Vagina (tissue), 2 donors: Measurements from ENCODE around the gene SNAP47. TPM values are rescaled to one million over a fixed set of nuclear protein-coding genes. Genes with fewer than 3 reads are reported as not detected.

Source experiments
- DNase-seq, 2 donors: peaks; one replicate each; pipeline ENCODE4 v3.0.0-alpha.2; 2017; ENCODE audit errors: extremely low spot score in 2 of 2
- H3K27ac ChIP-seq: fragments of 200-600 bp; sonication (generic); one replicate; pipeline ENCODE4 v1.5.1; 2019
- H3K27me3 ChIP-seq: fragments of 200-600 bp; sonication (generic); one replicate; pipeline ENCODE4 v1.5.1; 2019
- H3K36me3 ChIP-seq, 2 donors: fragments of 200-600 bp; sonication (generic); one replicate each; pipeline ENCODE4 v1.5.1; 2017 to 2019
- H3K4me1 ChIP-seq: fragments of 200-600 bp; sonication (generic); one replicate; pipeline ENCODE4 v1.5.1; 2019
- H3K4me3 ChIP-seq, 2 donors: fragments of 200-600 bp; sonication (generic); 1 replicate in 1 of 2; 2 replicates in 1 of 2; pipeline ENCODE4 v1.5.1; 2016 to 2019
- H3K9me3 ChIP-seq: fragments of 200-600 bp; sonication (generic); one replicate; pipeline ENCODE4 v1.5.1; 2019
- CTCF ChIP-seq, 3 experiments: fragments of 450-650 bp in 2 of 3; fragments of 200-600 bp in 1 of 3; sonication (generic) in 1 of 3; IDR thresholded peaks; one replicate each; pipeline ENCODE4 v1.5.1; 2017 to 2019; ENCODE audit warnings: antibody characterized with exemption in 3 of 3, mild to moderate bottlenecking in 2 of 3, moderate library complexity in 2 of 3
- POLR2A ChIP-seq, 2 donors: fragments of 450-650 bp; IDR thresholded peaks; one replicate each; pipeline ENCODE4 v1.6.1; 2017; ENCODE audit warnings: antibody characterized with exemption in 2 of 2, mild to moderate bottlenecking in 2 of 2, moderate library complexity in 2 of 2
- POLR2AphosphoS5 ChIP-seq, 2 donors: sonication (generic); formaldehyde crosslinking; IDR thresholded peaks; one replicate each; pipeline ENCODE4 v1.9.0; 2017; ENCODE audit warnings: antibody characterized with exemption in 2 of 2, mild to moderate bottlenecking in 2 of 2, low read depth in 1 of 2; ENCODE audit not compliant: insufficient read depth in 1 of 2
- intact Hi-C: fragments of 100-400 bp; cut with DNase I; formaldehyde crosslinking; loops from one replicate; pipeline ENCODE4 v1.15.1; 2023
- total RNA-seq: library from RNA; depleted of rRNA; stranded (reverse); fragments of >200 nt; gene quantifications from one replicate; pipeline ENCODE4 v1.2.3, GENCODE V29; 2016

SNAP47 gene
- total RNA-seq, 1 donor from 2014 or later = 28.7 TPM

DNA sequence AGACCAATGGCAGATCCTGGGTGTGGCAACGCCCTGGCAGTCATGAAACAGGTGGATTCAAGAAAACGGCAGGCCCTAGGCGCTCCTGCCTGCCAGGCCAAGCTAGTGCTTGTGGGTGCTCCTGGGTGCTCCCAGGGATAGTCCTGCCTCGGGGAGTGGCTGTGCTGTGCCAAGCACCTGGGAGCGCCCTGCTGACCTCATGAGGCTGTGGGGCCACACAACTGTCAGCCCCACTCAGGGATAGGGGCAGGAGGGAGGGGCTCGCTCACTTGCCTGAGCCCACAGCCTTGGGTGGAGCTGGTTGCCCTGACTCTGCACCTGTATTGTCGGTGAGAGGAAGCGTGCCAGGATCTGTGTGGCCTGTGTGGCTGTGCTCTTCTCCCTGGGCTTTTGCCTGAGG is 9.4 kb downstream of the SNAP47 start:
- intact Hi-C loops = no loop called here
- no peak for DNase-seq
- TF ChIP-seq CTCF (IDR thresholded peaks at IDR 0.05) = no peak
- no peak for TF ChIP-seq POLR2AphosphoS5 (IDR thresholded peaks at IDR 0.05; ENCODE audit: insufficient read depth in 1 of 2, low read depth in 1 of 2)
- TF ChIP-seq POLR2A (IDR thresholded peaks at IDR 0.05) = no peak
- Histone ChIP-seq H3K4me3 (no peak overlapping the region), H3K27ac (no peak overlapping the region), H3K27me3 (no peaks in the 10 kb centered on the region), H3K4me1 (peaks cover 9% of the 10 kb centered on the region), H3K36me3 (peaks cover 0 to 8% of the 10 kb centered on the region in 2 donors), H3K9me3 (no peaks in the 10 kb centered on the region)

- intact Hi-C loops = no loop called here
- Histone ChIP-seq H3K27me3 (no peaks in the 10 kb centered on the region), H3K36me3 (peaks cover 0 to 8% of the 10 kb centered on the region in 2 donors), H3K27ac (no peak overlapping the region), H3K4me1 (peaks cover 9% of the 10 kb centered on the region), H3K9me3 (no peaks in the 10 kb centered on the region), H3K4me3 (no peak overlapping the region)
- TF ChIP-seq POLR2AphosphoS5 (IDR thresholded peaks at IDR 0.05; ENCODE audit: insufficient read depth in 1 of 2, low read depth in 1 of 2) (no peak), POLR2A (IDR thresholded peaks at IDR 0.05) (no peak), CTCF (IDR thresholded peaks at IDR 0.05) (no peak)
- DNase-seq = no peak
Observed at GRCh38 chr1:227745568-227746265, 10.5 kb downstream of the SNAP47 start.

GRCh38 chr1:227746676-227747075 is 11.4 kb downstream of the SNAP47 start:
- Histone ChIP-seq H3K9me3 (no peaks in the 10 kb centered on the region), H3K36me3 (peaks cover 0 to 8% of the 10 kb centered on the region in 2 donors), H3K27ac (no peak overlapping the region), H3K4me3 (no peak overlapping the region), H3K27me3 (no peaks in the 10 kb centered on the region), H3K4me1 (peaks cover 9% of the 10 kb centered on the region)
- intact Hi-C loops = no loop called here
- TF ChIP-seq POLR2AphosphoS5 (IDR thresholded peaks at IDR 0.05; ENCODE audit: insufficient read depth in 1 of 2, low read depth in 1 of 2) (no peak), POLR2A (IDR thresholded peaks at IDR 0.05) (no peak), CTCF (IDR thresholded peaks at IDR 0.05) (no peak)
- no peak for DNase-seq

DNA sequence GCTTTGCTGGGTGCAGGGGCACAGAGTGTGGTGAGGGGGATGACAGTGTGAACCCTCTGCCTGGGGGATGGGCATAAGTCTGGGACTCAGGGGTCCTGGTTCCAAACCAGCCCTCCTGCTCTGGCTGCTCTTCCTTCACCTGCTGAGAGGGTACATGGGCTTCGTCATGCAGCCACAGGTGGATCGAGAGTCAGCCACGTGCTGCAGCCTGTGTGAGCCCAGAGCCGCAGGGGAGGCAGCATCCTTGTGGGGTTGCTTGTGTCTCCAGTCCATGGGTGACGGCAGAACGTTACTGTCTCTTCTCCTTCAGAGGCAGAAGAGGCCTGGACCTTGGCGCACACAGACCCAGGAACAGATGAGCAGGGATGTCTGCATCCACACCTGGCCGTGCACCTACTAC is 12.1 kb downstream of the SNAP47 start:
- H3K27ac ChIP-seq = no peak overlapping the region
- H3K27me3 ChIP-seq = no peaks in the 10 kb centered on the region
- no peak overlapping the region for H3K4me3 ChIP-seq
- peaks cover 0 to 8% of the 10 kb centered on the region in 2 donors for H3K36me3 ChIP-seq
- TF ChIP-seq POLR2AphosphoS5 (IDR thresholded peaks at IDR 0.05; ENCODE audit: insufficient read depth in 1 of 2, low read depth in 1 of 2) (no peak), CTCF (IDR thresholded peaks at IDR 0.05) (no peak), POLR2A (IDR thresholded peaks at IDR 0.05) (no peak)
- H3K4me1 ChIP-seq = peaks cover 9% of the 10 kb centered on the region
- DNase-seq = no peak
- intact Hi-C loops = no loop called here
- no peaks in the 10 kb centered on the region for H3K9me3 ChIP-seq

- DNase-seq = no peak
- H3K36me3 ChIP-seq = peaks cover 0 to 8% of the 10 kb centered on the region in 2 donors
- TF ChIP-seq POLR2AphosphoS5 (IDR thresholded peaks at IDR 0.05; ENCODE audit: insufficient read depth in 1 of 2, low read depth in 1 of 2) (no peak), POLR2A (IDR thresholded peaks at IDR 0.05) (no peak), CTCF (IDR thresholded peaks at IDR 0.05) (no peak)
- H3K27ac ChIP-seq = no peak overlapping the region
- H3K27me3 ChIP-seq = no peaks in the 10 kb centered on the region
- no peak overlapping the region for H3K4me3 ChIP-seq
- H3K9me3 ChIP-seq = no peaks in the 10 kb centered on the region
- intact Hi-C loops = no loop called here
- peaks cover 9% of the 10 kb centered on the region for H3K4me1 ChIP-seq
Observed at GRCh38 chr1:227747948-227748495, 12.8 kb downstream of the SNAP47 start.
